DMS79 (cell line): ENCODE results near the gene INF2.
A peak's percentile ranks its signal among the peaks of the same experiment; 100 is the strongest.

Experiments
- DNase-seq: peaks from one replicate; lab custom pipeline; 2025; lab: John Stamatoyannopoulos, UW

The INF2 gene

DNA sequence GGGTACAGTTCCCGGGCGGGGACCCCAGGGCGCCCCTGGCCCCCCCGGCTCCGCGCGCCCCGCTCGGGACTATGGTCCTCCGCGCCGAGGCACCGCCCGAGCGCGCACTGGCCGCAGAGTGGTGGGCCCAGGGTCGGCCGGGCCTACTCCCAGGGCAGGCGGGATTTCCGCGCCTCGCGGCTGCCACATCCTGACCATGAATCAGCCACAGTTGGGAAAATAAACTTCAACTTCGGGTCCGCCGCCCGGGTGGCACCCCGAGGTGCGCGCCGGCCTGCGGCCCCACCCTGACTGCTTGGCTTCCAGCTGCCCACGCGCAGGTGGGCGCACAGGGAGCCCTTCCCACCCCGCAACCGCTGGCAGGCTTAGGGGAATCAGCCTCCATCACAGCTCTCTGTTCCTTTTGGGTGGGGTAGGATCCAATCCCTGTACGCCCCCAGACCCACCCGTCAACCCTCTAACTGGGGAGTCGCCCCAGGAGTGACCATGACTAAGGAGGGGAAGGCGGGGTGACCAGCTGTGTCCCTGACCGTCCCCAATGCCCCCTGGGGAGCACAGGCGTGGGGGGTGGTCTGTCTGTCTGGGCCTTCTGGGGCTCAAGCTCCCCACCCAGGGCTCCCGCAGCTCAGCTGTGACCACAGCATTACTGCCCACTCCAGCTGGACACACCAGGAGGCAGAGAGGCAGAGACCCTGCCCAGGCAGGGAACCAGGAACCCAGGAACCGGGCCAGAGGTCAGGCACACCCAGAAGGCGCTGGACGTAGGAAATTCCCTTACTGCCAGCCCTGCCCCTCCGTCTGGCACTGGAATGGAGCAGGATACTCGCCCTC lies 678 bp downstream of the INF2 start:
- DNase-seq, result no peak

DNA sequence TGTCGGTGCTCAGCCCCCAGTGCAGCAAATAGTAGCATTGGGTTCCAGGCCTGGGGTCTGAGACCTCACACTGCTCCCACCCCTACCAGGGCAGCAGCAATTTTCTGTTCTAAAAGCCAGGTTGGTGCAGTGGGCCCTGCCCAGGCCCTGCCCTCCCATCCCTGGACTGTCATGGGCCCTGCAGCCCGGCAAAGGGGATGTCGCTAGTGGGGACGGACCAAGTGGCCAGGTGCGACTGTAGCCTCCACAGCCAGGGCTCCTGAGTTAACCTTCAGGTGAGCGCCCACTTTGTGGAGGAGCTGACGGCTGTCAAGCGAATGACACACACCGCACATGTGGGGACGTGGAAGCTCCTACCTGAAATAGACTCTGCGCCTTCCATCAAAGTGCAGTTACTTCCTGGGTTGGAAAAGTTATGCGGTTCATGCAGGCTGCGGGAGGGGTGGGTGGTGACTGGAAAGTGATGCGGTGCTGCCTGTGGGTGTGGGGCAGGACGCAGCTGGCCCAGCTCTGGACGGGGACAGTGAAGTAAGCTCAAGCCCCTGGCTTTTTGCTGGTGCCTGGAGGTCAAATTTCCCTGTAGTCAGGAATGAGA lies 1.5 kb downstream of the INF2 start:
- no peak for DNase-seq

DNA sequence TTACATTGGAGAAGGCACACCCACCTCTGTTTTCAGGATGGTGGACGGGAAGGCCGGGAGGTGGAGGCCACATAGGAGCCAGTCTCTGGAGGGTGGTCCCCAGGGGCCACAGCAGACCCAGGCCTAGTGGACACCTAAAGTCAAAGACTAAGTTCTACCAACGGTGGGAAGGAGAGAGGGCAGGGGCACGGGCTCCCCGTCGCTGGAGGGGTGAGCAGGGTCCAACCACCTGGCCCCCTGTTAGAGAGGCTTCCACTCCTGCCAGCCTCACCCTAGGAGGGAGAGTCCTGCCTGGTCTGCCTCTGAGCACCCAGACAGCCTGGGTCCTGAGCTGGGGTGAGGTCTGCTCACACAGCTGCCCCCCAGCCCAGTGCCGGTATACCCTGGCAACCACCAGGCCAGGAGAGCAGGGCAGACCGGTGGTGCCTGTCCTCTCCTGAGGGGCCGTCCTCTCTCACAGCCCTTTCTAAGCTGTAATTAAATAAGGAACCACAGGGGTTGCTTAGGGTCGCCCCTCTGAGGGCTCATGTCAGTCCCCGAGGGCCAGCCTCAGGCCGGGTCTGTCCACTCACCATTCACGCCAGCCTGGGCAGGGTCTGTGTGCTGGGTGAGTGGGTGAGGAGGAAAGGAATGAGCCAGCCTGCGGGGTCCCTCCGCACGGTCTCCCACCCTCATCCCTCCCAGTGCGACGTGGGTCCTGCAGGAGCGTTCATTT lies 2.3 kb downstream of the INF2 start:
- no peak for DNase-seq

DNA sequence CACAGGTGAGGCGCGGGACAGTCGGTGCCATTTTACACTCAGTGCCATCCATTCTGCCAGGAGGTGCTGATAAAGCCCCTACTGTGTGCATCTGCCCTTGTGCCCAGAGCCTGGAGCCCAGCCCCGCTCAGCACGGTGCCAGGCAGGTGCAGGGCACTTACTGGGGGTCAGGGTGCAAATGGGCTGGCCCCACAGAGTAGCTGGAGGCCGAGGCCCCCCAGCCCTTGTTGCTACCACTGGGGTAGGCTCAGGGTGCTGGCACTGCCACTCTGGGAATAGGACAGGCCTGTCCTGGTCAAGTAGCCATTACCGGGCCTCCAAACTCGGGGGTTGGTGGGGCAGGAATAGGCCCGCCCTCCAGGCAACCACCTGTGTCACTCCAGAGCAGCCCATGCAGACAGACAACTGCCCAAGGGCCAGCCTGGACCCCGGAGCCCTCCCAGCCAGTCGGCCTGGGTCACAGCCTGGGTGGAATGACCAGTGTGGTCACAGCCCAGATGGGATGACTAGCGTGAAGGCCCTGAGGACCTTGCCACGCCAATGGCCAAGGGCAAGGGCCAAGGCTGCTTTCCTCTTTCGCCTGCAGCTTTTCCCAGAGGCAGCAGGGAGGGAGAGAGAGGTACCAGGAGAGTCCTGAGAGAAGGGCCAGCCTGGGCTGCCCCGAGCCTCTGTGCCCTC lies 3.0 kb downstream of the INF2 start:
- DNase-seq, result no peak

DNA sequence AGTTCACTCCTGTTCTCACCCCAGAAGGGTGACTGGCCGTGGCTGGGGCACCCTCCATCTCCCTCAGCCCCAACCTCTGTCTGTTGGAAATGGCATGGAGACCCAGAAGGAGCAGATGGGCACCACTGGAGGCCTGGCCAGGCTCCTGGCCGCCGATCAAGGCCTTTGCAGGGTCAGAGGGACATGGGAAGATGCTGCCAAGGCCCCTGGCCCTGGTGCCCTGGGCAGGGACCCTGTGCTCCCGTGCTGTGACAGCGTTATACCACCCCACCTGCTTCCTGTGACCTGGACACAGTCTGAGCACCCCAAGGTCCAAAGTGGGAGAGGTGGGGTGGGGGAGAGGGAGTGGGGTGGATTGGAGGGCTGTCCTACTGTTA lies 3.5 kb downstream of the INF2 start:
- DNase-seq, result no peak

DNA sequence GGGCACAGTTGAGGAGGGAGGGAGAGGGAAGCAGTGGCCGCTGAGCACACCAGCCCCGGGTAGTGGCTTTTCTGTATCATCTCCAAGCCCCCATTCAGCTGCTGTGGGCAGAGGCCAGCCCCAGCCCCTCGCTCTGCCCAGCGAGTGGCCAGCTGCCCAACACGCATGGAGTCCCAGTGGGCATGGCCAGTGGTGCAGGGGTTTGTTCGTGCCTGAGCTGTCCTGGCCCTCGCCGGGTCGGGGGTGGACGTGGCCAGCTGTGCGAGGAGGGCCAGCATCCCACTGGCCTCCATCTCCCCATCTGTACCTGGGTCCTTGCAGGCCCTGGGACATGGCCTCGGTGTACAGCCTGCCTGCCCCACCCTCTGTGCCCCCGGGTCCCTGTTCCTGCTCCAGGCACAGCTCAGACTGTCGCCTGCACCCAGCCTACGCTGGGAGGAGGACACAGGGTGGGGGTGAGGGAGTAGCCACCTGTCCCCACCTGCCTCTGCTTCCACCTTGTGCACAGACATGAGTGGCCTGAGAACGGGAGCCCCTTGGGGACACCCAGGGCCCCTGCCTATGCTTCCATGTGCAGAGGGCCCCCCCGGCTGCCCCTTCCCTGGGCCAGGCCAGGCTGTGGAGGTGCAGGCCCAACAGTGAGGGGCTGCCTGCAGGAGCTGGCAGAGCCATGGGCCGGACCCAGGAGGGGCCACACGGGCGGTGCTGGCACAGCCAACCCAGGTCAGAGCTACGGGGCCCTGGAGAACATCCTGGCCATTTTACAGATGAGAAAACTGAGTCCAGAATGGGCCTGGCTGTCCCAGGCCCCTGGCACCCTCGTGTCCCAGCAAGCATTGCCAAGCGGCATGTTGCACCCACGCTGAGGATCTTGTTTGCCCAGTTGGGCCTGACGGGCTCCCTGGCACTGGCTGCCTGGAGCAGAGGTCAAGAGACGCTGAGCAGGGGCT lies 4.3 kb downstream of the INF2 start:
- no peak for DNase-seq

DNA sequence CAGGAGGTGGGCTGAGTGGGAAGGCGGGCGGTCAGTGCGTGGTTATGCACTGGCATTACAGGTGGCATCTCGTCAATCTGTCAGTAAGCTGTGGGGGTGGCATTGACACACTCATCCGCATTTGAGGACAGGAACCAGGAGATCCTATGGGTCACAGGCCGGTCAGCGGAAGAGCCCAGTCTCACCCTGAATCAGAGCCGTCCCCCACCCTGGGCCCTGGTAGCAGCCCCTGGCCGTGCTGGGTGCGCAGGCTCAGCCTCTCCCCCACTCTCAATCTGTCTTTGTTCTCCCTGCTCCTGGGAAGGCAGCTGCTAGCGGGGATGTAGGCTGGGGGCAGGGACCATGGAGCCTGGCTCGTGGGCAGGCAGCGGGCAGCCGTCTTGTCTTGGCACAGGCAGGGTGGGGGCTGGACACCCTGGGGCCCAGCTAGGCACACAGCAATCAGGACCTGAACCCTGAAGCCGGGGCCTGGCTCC lies 5.1 kb downstream of the INF2 start:
- peak; percentile 55 for DNase-seq

DNA sequence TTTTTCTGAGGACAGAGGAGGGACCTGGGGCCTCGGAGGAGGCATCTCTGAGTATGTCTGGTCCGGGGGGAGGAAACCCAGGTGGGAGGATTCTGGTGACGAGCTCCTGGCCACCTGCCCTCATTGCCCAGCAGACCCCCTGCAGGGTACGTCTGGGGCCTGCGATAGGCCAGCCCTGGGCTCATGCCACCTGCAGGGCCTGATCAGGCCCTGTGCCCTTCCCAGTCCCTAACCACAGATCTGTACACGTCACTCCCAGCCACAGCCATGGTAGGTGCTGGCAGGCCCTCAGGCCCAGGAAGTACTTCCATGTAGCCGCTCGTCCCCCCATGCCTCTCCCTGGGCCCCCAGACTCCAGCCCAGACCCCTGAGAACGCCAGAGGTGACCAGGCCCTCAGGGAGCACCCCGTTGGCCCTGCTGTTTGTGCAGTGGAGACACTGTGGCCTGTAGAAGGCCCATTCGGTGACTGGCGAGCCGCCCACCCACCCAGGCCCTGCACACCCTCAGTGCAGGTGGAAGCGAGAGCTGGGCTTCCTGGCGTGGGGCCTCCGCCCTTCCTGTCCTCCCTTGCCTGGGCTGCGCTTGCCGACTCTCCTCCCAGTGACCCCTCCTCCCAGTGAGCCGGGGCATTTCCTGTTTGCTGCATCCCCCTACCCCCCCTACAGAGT lies 5.7 kb downstream of the INF2 start:
- DNase-seq, result peak; percentile 55

DNA sequence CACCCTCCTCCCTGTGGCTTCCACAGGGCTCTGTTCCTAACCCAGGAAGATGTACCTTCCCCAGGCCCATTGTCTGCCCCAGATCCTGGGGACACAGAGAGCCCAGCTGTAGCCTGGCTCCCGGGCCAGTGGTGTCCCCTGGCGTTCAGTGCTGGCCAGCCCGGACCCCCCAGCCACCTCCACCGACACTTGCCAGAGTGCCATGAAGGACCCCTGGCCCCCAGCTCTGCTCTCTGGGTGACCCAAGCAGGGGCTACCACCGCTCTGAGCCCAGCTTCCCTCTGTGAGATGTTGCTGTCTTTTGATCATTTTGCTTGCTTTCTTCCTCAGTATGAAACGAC lies 6.2 kb downstream of the INF2 start:
- DNase-seq, result no peak

DNA sequence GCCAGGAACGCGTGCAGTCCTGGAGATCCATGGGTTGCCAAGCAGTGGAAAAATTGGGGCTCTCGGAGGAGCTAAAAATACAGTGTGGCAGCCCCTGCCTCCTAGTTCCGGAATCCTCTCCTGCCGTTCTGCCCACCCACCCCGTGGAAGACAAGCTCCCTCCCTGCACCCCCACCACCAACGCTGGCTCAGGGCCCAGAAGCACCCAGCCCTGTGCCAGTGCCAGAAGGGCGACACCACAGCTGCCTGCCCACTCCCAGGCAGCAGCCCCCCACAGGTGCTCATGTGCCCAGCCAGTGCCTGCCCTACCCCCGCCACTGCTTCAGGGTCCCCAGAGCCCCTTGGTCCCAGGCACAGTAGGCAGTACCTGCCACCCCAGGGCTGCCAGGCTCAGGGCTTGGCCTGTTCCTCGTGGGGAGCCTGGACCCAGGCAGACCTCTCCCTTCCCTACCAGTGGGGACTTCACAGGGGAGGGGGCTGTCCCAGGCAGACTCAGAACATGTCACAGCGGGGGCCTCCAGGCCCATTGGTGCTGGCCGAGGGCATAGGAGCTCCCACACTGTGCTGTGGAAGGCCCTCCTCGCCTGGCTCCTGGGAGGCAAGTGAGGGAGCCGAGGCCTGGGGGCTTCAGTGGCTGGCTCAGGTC lies 7.4 kb downstream of the INF2 start:
- no peak for DNase-seq

DNA sequence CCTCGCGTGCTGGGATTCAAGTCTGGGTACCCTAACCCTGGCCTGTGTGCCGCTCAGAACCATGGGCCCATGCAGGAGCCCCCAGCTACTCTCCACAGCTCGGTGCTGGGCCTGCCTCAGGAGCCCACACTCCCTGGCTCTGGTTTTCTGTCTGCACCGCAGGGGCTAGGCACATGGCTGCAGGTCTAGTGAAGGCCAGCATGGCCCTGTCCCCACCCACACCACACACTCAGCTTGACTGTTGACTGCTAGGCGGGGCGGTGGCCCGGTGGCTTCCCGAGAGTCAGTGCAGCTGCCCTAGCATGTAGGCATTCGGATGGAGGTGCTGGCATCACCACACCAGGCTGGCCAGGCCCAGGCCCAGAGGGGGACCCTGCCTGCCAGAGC lies 7.9 kb downstream of the INF2 start:
- no peak for DNase-seq

DNA sequence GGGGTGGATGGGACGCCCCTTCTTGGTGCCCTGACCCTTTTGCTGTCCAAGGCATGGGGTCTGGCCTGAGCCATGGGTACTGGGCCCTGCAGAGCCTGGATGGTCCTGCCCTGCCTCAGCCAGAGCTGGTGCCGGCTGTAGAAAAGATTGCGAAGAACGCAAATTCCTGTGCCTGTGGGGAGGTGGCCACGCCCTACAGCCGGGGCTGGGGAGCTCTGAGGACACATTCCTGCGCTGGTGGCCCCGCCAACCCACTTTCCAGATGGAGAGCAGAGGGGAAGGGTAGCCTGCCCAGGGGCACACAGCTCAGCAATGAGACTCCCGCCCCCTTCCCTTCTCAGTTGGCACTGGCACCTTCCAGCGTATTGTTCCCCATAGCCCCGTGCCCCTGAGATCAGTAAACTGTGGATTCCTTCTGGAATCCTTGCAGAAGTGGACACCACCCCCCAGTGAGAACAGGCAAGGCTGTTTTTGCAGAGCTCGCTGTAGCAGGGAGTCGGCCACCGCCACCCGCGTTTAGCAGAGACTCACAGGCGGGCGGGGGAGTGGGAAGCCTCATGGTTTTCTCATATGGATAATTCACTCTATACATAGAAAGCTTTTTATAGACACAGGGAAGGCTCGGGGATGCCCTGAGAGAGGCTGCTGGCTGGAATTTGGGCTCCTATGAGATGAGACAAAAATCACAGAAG lies 8.6 kb downstream of the INF2 start:
- no peak for DNase-seq

DNA sequence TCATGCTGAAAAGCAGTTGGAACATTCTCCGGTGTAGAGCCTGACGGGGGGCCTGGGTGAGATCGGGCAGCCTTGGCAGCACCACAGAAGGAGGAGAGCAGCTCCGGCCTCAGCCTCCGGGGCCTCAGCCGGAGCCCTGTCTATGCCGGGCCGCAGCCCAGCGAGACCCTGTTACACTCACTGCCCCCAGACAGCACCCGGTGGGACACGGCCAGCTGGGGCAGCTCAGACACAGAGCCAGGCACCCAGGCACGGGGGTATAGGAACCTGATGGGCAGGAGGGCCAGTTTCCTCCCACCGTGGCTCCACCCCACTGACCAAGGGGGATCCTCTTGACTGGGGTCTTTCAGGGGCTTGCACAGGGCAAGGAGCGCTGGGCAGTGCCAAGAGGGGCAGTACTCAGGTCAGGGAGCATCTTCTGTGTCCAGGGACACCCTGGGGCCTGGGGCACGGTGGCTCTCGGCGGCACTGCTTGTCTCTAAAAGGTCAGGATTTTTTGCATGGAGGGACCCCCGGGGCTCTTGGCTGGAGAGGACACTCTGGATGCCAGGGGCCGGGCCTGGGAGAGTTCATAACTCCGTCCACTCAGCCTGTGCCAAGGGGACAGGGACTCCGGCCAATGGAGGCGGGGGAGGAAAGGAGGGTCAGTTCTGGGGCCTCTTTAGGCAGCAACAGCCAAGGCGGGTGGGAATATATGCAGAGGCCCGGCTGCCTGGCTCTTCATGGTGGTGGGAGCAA lies 9.4 kb downstream of the INF2 start:
- no peak for DNase-seq

DNA sequence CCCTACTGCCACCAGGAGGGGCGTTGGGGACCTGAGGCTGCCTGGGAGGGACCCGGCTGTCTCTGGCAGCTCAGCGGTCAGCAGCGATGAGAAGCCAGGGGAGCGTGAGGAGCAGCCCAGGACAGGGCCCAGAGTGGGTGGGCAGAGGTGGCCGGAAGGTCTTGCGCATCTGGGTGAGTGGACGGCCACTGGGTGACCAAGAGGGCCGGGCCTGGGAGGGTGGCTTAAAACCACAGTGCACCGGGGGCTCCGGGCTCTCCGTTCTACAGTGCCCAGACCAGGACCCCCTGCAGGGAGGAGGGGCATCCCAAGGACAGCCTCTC lies 10.0 kb downstream of the INF2 start:
- DNase-seq, result no peak

DNA sequence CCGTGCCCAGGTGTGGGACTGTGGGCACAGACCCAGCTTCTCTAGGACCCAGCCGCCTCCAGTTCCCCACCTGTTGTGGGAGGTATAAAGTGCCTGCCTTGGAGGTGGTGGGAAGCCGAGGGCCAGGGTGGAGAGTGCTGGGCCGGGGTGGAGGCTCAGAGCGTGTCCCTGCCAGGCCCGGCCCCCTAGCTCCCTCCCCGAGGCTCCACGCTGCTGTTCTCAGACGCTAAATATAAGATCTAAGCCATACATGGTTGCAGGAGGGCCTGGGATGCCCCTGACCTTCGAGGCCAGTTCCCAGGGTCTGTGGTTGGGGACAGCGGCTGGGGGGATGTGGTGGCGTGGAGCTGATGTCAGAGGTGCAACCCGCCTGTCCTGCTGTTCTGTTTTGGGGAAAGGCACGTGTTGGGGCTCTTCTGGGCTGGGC lies 10.8 kb downstream of the INF2 start:
- no peak for DNase-seq

DNA sequence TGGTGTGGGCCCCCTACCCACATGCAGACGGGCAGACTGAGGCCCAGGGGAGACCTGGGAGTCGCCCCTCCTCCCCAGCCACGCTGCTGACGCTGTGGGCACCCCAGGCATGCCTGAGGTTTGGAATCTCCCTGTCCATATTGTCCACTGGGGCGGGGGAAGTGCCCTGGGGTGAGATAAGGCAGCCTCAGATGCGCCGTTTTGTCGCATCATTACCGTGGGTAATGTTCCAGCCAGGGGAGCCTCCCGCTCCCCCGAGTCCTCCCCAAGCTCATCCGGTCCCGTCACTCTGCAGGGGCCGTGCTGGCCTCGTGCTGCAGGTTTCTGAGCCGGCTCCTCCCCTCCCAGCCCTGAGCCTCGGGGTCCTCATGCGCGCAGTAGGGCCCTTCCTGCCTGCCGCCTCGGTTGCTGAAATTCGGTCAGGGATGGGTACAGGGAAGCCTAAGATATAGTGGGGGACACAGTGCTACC lies 11.4 kb downstream of the INF2 start:
- no peak for DNase-seq

DNA sequence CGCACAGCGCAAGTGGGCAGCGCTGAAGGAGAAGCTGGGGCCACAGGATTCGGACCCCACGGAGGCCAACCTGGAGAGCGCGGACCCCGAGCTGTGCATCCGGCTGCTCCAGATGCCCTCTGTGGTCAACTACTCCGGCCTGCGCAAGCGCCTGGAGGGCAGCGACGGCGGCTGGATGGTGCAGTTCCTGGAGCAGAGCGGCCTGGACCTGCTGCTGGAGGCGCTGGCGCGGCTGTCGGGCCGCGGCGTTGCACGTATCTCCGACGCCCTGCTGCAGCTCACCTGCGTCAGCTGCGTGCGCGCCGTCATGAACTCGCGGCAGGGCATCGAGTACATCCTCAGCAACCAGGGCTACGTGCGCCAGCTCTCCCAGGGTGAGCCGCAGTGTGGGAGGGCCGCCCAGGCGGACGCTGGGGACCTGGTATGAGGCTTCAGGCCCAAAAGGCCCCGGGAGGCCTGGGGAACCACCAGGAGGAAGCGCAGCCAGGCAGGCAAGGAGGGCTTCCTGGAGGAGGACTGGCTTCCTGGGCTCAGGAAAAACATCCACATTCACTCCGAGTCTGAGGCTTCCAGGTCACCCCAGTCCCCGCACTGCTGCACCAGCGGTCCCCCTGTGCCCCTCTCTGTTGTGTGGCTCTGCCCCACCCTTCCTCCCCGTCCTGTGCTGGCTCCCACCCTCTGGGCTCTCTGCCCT lies 12.1 kb downstream of the INF2 start:
- DNase-seq, result no peak

DNA sequence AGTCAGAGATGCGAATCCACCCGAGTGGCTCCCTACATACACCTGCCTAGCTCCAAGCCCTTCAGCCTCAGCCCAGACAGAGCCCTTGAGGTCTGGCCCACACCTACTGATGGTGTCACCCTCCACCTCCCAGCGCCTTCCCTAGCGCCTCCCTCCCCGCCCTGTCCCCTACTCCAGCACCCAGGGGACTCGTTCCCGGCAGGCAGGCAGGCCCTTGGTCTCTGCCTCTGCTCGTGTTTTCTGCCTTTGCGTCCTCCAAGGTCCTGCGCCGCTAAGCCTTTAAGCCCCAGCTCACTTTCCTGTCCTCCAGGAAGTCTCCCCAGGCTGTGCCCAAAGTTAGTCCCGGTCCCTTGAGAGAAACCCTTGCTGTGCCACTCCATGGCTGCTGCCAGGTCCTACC lies 12.7 kb downstream of the INF2 start:
- DNase-seq, result peak; percentile 22

DNA sequence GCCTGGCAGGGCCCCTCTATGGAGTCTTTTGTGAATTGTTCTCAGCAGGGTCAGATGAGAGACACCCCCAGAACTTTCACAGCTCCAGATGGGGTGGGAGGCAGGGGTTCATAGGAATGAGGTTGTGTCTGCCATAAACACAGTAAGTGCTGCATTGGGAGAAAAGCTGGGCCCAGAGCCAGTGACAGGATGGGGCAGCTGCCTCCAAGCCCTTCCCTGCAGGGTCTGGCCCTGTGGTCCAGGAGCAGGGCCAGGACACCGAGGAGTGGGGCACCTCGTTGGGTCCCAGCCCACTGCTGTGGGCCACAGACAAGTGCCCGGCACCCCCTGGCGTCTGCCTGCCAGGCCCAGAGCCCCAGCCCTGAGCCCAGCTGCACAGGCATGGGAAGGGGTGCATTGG lies 13.3 kb downstream of the INF2 start:
- no peak for DNase-seq
